ENCODE results near the gene VAV3. TPM values are rescaled to one million over a fixed set of nuclear protein-coding genes. Genes with fewer than 3 reads are reported as not detected.

Gene VAV3
- total and polyA plus RNA-seq, 9 of the 15 experiments (the other 6 are each of a cell fraction or from before 2014, with no cell fraction given) = not detected

DNA sequence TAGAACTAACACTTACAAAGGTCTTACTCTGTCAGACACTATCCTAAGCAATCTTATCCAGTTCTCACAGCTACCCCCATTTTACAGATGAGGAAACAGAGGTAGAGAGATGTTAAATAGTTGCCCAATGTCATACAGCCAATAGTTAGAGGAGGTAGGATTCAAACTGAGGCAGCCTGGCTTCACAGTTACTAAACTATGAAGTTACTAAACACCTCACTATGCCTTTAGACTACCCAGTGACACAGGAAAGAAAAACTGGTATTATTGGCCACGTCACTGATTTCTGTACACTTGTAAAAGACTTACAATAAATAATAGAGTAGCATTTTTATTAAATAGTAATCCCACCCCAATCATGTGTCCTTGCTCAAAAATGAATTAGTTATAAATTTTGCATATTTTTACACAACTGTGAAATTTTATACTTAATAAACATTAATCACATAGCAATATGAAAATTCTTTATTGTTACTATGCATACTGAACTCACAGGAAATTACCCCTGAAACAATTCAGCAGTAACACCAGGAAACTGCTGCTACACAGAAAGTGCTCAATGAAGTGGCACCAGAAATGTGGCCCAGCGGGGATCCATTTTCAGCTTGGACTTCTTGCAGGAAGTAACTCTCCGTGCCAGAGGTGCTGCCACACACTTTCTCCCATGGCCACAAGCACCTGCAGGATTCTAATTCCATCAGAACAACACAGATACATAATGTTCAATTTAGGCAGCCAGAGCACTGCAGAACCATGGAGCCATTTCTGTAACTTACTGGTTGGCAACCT lies 69.4 kb downstream of the VAV3 start:
- in situ Hi-C loops (cut with MboI) (no loop called here), intact Hi-C loops (cut with micrococcal nuclease) (no loop called here)
- Histone ChIP-seq H3K27ac (ENCODE audit: extremely low read depth, low read depth, low read length) (no peak overlapping the region), H3K4me1 (replicated peaks in 1 of 2; ENCODE audit: control insufficient read depth in 2 of 2, insufficient read depth in 2 of 2, low read length in 2 of 2) (no peaks in the 10 kb centered on the region), H3K79me2 (ENCODE audit: control insufficient read depth, insufficient read depth, low read length) (no peaks in the 10 kb centered on the region), H3K9me3 (replicated peaks; ENCODE audit: control insufficient read depth, insufficient read depth, low read depth, low read length) (no peaks in the 10 kb centered on the region), H3K9ac (ENCODE audit: insufficient read depth in 1 of 2, low read depth in 2 of 2, low read length in 2 of 2) (no peak overlapping the region), H3K27me3 (ENCODE audit: control insufficient read depth in 2 of 2, insufficient read depth in 2 of 2, low read length in 2 of 2) (no peaks in the 10 kb centered on the region), H3K36me3 (ENCODE audit: control insufficient read depth, insufficient read depth, low read length) (no peaks in the 10 kb centered on the region), H4K20me1 (replicated peaks; ENCODE audit: control insufficient read depth, insufficient read depth, low read length) (no peaks in the 10 kb centered on the region), H3K9me1 (ENCODE audit: control insufficient read depth, insufficient read depth, low read length) (no peaks in the 10 kb centered on the region), H3K4me2 (ENCODE audit: insufficient read depth, low read length) (no peak overlapping the region), H3K4me3 (no peak overlapping the region), H2AFZ (ENCODE audit: low read depth, low read length) (no peak overlapping the region)
- POLR2A ChIA-PET = no interaction called here
- no TSS peak for BruUV-seq (replicated peaks)
- WGBS (ENCODE audit: insufficient coverage, low coverage, missing lambda C conversion rate) = 0% methylated on average over 3 of the region's 3 CpGs
- DNase-seq (ENCODE audit: extremely low read depth in 1 of 4, low spot score in 3 of 4) = no peak
- TF ChIP-seq ERF (CRISPR knock-in tag; IDR thresholded peaks at IDR 0.05) (no peak), RBM25 (IDR thresholded peaks at IDR 0.05; ENCODE audit: low read depth, low read length, severe bottlenecking) (peak; percentile 13), GABPB2 (CRISPR knock-in tag; conservative IDR thresholded peaks at IDR 0.05) (no peak), SLC30A9 (CRISPR knock-in tag; IDR thresholded peaks at IDR 0.05) (no peak), ZEB2 (IDR thresholded peaks at IDR 0.05) (no peak), MAFK (IDR thresholded peaks at IDR 0.05; ENCODE audit: low read length) (no peak), BRD9 (IDR thresholded peaks at IDR 0.05; ENCODE audit: low read depth, partially characterized antibody) (no peak)
- TF ChIP-seq, protein P1, sequence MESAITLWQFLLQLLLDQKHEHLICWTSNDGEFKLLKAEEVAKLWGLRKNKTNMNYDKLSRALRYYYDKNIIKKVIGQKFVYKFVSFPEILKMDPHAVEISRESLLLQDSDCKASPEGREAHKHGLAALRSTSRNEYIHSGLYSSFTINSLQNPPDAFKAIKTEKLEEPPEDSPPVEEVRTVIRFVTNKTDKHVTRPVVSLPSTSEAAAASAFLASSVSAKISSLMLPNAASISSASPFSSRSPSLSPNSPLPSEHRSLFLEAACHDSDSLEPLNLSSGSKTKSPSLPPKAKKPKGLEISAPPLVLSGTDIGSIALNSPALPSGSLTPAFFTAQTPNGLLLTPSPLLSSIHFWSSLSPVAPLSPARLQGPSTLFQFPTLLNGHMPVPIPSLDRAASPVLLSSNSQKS (CRISPR knock-in tag; IDR thresholded peaks at IDR 0.05) = no peak
- TF ChIP-seq, protein P2, sequence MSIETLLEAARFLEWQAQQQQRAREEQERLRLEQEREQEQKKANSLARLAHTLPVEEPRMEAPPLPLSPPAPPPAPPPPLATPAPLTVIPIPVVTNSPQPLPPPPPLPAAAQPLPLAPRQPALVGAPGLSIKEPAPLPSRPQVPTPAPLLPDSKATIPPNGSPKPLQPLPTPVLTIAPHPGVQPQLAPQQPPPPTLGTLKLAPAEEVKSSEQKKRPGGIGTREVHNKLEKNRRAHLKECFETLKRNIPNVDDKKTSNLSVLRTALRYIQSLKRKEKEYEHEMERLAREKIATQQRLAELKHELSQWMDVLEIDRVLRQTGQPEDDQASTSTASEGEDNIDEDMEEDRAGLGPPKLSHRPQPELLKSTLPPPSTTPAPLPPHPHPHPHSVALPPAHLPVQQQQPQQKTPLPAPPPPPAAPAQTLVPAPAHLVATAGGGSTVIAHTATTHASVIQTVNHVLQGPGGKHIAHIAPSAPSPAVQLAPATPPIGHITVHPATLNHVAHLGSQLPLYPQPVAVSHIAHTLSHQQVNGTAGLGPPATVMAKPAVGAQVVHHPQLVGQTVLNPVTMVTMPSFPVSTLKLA (conservative IDR thresholded peaks at IDR 0.05) = no peak
- CTCF ChIA-PET (ENCODE audit: low intra/inter-chr PET ratio) = no interaction called here
- FAIRE-seq = no peak
- no peak for ATAC-seq
